Liver (tissue), 2 donors: ENCODE measurements around the gene ANKRD11.

Experiments
- FOXA1 ChIP-seq: IDR thresholded peaks from 2 replicates; pipeline ENCODE4 v1.6.1; 2016; ENCODE audit warnings: antibody characterized with exemption
- TF ChIP-seq, protein P1 (sequence below): IDR thresholded peaks from 2 replicates; pipeline ENCODE4 v1.6.1; 2016; ENCODE audit warnings: antibody characterized with exemption, mild to moderate bottlenecking
- TF ChIP-seq, protein P2 (sequence below): fragments of 150-350 bp; IDR thresholded peaks from 2 replicates; pipeline ENCODE4 v1.5.1; 2017; ENCODE audit warnings: improper control_type of control experiment, low read depth, low read length; ENCODE audit not compliant: missing input control
- donor health status: healthy.

DNA sequence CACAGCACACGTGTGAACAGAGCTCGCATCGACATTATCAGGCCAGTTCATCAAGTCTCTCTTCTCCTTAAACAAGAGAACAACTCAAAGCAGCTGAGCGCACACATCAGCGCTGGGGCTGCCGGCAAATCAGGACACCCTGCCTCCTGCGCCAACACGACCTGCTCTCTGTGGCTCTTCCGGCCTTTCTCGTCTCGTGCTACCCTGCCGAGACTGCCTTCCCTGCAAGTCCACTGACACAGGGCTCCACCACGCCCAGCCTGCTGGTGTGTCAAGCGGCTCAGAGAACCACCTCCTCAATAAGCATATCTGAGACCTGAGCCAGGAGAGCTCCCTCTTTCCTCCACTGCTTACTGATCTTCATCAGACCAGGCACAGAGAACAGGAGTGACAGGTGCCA lies 176.0 kb downstream of the ANKRD11 start:
- TF ChIP-seq, protein P1, sequence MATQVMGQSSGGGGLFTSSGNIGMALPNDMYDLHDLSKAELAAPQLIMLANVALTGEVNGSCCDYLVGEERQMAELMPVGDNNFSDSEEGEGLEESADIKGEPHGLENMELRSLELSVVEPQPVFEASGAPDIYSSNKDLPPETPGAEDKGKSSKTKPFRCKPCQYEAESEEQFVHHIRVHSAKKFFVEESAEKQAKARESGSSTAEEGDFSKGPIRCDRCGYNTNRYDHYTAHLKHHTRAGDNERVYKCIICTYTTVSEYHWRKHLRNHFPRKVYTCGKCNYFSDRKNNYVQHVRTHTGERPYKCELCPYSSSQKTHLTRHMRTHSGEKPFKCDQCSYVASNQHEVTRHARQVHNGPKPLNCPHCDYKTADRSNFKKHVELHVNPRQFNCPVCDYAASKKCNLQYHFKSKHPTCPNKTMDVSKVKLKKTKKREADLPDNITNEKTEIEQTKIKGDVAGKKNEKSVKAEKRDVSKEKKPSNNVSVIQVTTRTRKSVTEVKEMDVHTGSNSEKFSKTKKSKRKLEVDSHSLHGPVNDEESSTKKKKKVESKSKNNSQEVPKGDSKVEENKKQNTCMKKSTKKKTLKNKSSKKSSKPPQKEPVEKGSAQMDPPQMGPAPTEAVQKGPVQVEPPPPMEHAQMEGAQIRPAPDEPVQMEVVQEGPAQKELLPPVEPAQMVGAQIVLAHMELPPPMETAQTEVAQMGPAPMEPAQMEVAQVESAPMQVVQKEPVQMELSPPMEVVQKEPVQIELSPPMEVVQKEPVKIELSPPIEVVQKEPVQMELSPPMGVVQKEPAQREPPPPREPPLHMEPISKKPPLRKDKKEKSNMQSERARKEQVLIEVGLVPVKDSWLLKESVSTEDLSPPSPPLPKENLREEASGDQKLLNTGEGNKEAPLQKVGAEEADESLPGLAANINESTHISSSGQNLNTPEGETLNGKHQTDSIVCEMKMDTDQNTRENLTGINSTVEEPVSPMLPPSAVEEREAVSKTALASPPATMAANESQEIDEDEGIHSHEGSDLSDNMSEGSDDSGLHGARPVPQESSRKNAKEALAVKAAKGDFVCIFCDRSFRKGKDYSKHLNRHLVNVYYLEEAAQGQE, result no peak
- TF ChIP-seq, protein P2, sequence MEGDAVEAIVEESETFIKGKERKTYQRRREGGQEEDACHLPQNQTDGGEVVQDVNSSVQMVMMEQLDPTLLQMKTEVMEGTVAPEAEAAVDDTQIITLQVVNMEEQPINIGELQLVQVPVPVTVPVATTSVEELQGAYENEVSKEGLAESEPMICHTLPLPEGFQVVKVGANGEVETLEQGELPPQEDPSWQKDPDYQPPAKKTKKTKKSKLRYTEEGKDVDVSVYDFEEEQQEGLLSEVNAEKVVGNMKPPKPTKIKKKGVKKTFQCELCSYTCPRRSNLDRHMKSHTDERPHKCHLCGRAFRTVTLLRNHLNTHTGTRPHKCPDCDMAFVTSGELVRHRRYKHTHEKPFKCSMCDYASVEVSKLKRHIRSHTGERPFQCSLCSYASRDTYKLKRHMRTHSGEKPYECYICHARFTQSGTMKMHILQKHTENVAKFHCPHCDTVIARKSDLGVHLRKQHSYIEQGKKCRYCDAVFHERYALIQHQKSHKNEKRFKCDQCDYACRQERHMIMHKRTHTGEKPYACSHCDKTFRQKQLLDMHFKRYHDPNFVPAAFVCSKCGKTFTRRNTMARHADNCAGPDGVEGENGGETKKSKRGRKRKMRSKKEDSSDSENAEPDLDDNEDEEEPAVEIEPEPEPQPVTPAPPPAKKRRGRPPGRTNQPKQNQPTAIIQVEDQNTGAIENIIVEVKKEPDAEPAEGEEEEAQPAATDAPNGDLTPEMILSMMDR, result no peak
- TF ChIP-seq FOXA1, result no peak
